HepG2 (cell line): Measurements from ENCODE around the gene HDDC3. TPM values are rescaled to one million over a fixed set of nuclear protein-coding genes. Genes with fewer than 3 reads are reported as not detected.

Experiments
- ATF1 ChIP-seq: IDR thresholded peaks from 2 replicates; pipeline ENCODE4 v1.6.1; 2016; ENCODE audit warnings: mild to moderate bottlenecking, control low read depth
- CEBPG ChIP-seq: IDR thresholded peaks from 2 replicates; pipeline ENCODE4 v1.6.1; 2016
- ERF ChIP-seq: IDR thresholded peaks from 2 replicates; pipeline ENCODE4 v1.6.1; 2018; ENCODE audit warnings: missing biosample characterization, missing genetic modification reagents
- KDM2A ChIP-seq: sonication (generic); formaldehyde crosslinking; IDR thresholded peaks from 2 replicates; pipeline ENCODE4 v1.4.0; 2020; ENCODE audit warnings: low read depth, missing genetic modification reagents, borderline replicate concordance
- KLF11 ChIP-seq: IDR thresholded peaks from 2 replicates; pipeline ENCODE4 v1.6.1; 2016; ENCODE audit warnings: missing compliant biosample characterization
- NR2C2 ChIP-seq: sonication (generic); formaldehyde crosslinking; IDR thresholded peaks from 2 replicates; pipeline ENCODE4 v1.4.0; 2020; ENCODE audit warnings: missing genetic modification reagents, mild to moderate bottlenecking, moderate library complexity, borderline replicate concordance
- PHF20 ChIP-seq: sonication (generic); formaldehyde crosslinking; IDR thresholded peaks from 2 replicates; pipeline ENCODE4 v1.5.0; 2020; ENCODE audit warnings: mild to moderate bottlenecking, missing genetic modification reagents
- RAD51 ChIP-seq: fragments of 450-650 bp; IDR thresholded peaks from 2 replicates; pipeline ENCODE4 v1.6.1; 2016; ENCODE audit warnings: borderline replicate concordance
- SKI ChIP-seq: fragments of 450-650 bp; IDR thresholded peaks from one replicate; pipeline ENCODE4 v1.6.1; 2018; ENCODE audit warnings: mild to moderate bottlenecking; ENCODE audit not compliant: partially characterized antibody
- SMAD3 ChIP-seq: sonication (generic); formaldehyde crosslinking; IDR thresholded peaks from 2 replicates; pipeline ENCODE4 v1.4.0; 2020; ENCODE audit warnings: missing genetic modification reagents
- U2AF1 ChIP-seq: fragments of 200-400 bp; formaldehyde crosslinking; optimal IDR thresholded peaks from 2 replicates; pipeline ENCODE3; 2017; ENCODE audit warnings: mild to moderate bottlenecking, low read depth, low read length
- ZBTB7A ChIP-seq: sonication (generic); formaldehyde crosslinking; IDR thresholded peaks from 2 replicates; pipeline ENCODE4 v1.8.0; 2022; ENCODE audit warnings: mild to moderate bottlenecking, missing genetic modification reagents
- ZNF382 ChIP-seq: sonication (generic); formaldehyde crosslinking; IDR thresholded peaks from 2 replicates; pipeline ENCODE4 v1.5.0; 2020; ENCODE audit warnings: missing genetic modification reagents, mild to moderate bottlenecking, borderline replicate concordance
- ZNF446 ChIP-seq: sonication (generic); formaldehyde crosslinking; IDR thresholded peaks from 2 replicates; pipeline ENCODE4 v1.5.0; 2020; ENCODE audit warnings: mild to moderate bottlenecking, missing genetic modification reagents
- ZSCAN22 ChIP-seq: sonication (generic); formaldehyde crosslinking; IDR thresholded peaks from 2 replicates; pipeline ENCODE4 v1.4.0; 2020; ENCODE audit warnings: mild to moderate bottlenecking, missing genetic modification reagents
- polyA plus RNA-seq, 8 experiments: library from polyadenylated mRNA; depleted of rRNA in 3 of 8; stranded (reverse) in 7 of 8; unstranded in 1 of 8; fragments of >200 nt; fragmentation: Illumina TruSeq in 4 of 8; extraction: Trizol in 4 of 8; gene quantifications; 2 replicates each; pipeline versions ENCODE4 v1.2.1 to v1.2.3, GENCODE V29; 2011 to 2016; ENCODE audit warnings: low read depth in 4 of 8, missing spikeins in 1 of 8, mixed read lengths in 1 of 8; ENCODE audit not compliant: insufficient read depth in 1 of 8
- total RNA-seq, 5 experiments: library from RNA; depleted of rRNA; stranded (reverse); fragments of >200 nt; fragmentation: Illumina TruSeq; extraction: Trizol; gene quantifications; 2 replicates each; pipeline ENCODE4 v1.2.3, GENCODE V29; 2016; ENCODE audit warnings: low read depth in 1 of 5
- TF ChIP-seq, protein P1 (sequence below): sonication (generic); formaldehyde crosslinking; IDR thresholded peaks from 2 replicates; pipeline ENCODE4 v1.5.0; 2020; ENCODE audit warnings: mild to moderate bottlenecking, missing genetic modification reagents
- TF ChIP-seq, protein P2 (sequence below): IDR thresholded peaks from 2 replicates; pipeline ENCODE4 v1.6.1; 2018; ENCODE audit warnings: missing genetic modification reagents, mild to moderate bottlenecking, missing compliant biosample characterization
- TF ChIP-seq, protein P3 (sequence below): sonication (generic); formaldehyde crosslinking; IDR thresholded peaks from 2 replicates; pipeline ENCODE4 v1.4.0; 2020; ENCODE audit warnings: mild to moderate bottlenecking, missing genetic modification reagents
- TF ChIP-seq, protein P4 (sequence below): sonication (generic); formaldehyde crosslinking; IDR thresholded peaks from 2 replicates; pipeline ENCODE4 v1.4.0; 2020; ENCODE audit warnings: missing genetic modification reagents
- TF ChIP-seq, protein P5 (sequence below): sonication (generic); formaldehyde crosslinking; IDR thresholded peaks from 2 replicates; pipeline ENCODE4 v1.8.0; 2022; ENCODE audit warnings: mild to moderate bottlenecking, missing genetic modification reagents, borderline replicate concordance
- TF ChIP-seq, protein P6 (sequence below): IDR thresholded peaks from 2 replicates; pipeline ENCODE4 v1.6.1; 2016; ENCODE audit warnings: mild to moderate bottlenecking, missing biosample characterization, missing genetic modification reagents
- TF ChIP-seq, protein P7 (sequence below): sonication (generic); formaldehyde crosslinking; IDR thresholded peaks from 2 replicates; pipeline ENCODE4 v1.9.0; 2021; ENCODE audit warnings: missing genetic modification reagents, mild to moderate bottlenecking, borderline replicate concordance

The HDDC3 gene
- total and polyA plus RNA-seq, 2 of the 13 experiments (the other 11 are each of a cell fraction or from before 2014, with no cell fraction given): 18.7 to 28.3 TPM

DNA sequence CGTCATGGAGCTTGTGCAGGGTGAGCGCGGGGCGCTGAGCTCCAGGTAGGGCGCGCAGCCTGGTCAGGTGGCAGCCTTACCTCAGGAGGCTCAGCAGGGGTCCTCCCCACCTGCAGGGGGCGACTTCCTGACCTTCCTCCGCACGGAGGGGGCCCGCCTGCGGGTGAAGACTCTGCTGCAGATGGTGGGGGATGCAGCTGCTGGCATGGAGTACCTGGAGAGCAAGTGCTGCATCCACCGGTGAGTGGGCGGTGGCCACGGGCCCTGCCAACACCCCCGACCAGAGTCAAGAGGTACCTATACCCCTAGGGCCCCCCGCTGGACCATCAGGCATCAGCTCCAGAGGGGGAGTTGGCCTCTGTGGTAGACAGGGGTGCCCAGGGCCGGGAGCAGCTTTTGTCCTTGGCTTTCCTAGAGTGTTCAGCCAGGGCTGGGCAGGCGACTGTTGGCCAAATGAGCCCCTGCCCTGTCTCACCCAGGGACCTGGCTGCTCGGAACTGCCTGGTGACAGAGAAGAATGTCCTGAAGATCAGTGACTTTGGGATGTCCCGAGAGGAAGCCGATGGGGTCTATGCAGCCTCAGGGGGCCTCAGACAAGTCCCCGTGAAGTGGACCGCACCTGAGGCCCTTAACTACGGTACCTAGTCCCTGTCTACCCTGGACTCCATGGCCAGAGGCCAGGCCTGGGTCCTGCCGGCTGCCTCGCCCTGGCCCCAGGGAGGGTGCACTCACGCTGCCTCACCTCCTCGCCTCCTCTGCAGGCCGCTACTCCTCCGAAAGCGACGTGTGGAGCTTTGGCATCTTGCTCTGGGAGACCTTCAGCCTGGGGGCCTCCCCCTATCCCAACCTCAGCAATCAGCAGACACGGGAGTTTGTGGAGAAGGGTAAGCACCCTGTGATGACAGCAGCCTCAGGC is 38.9 kb downstream of the HDDC3 start (continued):
- TF ChIP-seq, protein P1, sequence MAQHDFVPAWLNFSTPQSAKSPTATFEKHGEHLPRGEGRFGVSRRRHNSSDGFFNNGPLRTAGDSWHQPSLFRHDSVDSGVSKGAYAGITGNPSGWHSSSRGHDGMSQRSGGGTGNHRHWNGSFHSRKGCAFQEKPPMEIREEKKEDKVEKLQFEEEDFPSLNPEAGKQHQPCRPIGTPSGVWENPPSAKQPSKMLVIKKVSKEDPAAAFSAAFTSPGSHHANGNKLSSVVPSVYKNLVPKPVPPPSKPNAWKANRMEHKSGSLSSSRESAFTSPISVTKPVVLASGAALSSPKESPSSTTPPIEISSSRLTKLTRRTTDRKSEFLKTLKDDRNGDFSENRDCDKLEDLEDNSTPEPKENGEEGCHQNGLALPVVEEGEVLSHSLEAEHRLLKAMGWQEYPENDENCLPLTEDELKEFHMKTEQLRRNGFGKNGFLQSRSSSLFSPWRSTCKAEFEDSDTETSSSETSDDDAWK (CRISPR knock-in tag): no peak
- TF ChIP-seq SMAD3 (no peak), NR2C2 (CRISPR knock-in tag) (no peak), ZNF382 (CRISPR knock-in tag) (no peak), KLF11 (CRISPR knock-in tag) (no peak), KDM2A (CRISPR knock-in tag) (peak; percentile 76; the same call in 1 of the 2 replicates), RAD51 (no peak), SKI (no peak), ZBTB7A (CRISPR knock-in tag) (peak; percentile 65; the same call in 1 of the 2 replicates), ZSCAN22 (no peak), ZNF446 (CRISPR knock-in tag) (no peak), ERF (CRISPR knock-in tag) (no peak), U2AF1 (no peak), PHF20 (CRISPR knock-in tag) (peak; percentile 79), ATF1 (no peak), CEBPG (CRISPR knock-in tag) (no peak)
- TF ChIP-seq, protein P2, sequence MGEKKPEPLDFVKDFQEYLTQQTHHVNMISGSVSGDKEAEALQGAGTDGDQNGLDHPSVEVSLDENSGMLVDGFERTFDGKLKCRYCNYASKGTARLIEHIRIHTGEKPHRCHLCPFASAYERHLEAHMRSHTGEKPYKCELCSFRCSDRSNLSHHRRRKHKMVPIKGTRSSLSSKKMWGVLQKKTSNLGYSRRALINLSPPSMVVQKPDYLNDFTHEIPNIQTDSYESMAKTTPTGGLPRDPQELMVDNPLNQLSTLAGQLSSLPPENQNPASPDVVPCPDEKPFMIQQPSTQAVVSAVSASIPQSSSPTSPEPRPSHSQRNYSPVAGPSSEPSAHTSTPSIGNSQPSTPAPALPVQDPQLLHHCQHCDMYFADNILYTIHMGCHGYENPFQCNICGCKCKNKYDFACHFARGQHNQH (CRISPR knock-in tag): peak; percentile 41; the same call in 1 of the 2 replicates
- TF ChIP-seq, protein P3, sequence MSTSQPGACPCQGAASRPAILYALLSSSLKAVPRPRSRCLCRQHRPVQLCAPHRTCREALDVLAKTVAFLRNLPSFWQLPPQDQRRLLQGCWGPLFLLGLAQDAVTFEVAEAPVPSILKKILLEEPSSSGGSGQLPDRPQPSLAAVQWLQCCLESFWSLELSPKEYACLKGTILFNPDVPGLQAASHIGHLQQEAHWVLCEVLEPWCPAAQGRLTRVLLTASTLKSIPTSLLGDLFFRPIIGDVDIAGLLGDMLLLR (CRISPR knock-in tag): no peak
- TF ChIP-seq, protein P4, sequence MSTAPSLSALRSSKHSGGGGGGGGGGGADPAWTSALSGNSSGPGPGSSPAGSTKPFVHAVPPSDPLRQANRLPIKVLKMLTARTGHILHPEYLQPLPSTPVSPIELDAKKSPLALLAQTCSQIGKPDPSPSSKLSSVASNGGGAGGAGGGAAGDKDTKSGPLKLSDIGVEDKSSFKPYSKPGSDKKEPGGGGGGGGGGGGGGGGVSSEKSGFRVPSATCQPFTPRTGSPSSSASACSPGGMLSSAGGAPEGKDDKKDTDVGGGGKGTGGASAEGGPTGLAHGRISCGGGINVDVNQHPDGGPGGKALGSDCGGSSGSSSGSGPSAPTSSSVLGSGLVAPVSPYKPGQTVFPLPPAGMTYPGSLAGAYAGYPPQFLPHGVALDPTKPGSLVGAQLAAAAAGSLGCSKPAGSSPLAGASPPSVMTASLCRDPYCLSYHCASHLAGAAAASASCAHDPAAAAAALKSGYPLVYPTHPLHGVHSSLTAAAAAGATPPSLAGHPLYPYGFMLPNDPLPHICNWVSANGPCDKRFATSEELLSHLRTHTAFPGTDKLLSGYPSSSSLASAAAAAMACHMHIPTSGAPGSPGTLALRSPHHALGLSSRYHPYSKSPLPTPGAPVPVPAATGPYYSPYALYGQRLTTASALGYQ (CRISPR knock-in tag): no peak
- TF ChIP-seq, protein P5, sequence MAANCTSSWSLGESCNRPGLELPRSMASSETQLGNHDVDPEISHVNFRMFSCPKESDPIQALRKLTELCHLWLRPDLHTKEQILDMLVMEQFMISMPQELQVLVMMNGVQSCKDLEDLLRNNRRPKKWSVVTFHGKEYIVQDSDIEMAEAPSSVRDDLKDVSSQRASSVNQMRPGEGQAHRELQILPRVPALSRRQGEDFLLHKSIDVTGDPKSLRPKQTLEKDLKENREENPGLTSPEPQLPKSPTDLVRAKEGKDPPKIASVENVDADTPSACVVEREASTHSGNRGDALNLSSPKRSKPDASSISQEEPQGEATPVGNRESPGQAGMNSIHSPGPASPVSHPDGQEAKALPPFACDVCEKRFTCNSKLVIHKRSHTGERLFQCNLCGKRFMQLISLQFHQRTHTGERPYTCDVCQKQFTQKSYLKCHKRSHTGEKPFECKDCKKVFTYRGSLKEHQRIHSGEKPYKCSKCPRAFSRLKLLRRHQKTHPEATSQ (CRISPR knock-in tag): no peak
- TF ChIP-seq, protein P6, sequence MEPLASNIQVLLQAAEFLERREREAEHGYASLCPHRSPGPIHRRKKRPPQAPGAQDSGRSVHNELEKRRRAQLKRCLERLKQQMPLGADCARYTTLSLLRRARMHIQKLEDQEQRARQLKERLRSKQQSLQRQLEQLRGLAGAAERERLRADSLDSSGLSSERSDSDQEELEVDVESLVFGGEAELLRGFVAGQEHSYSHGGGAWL (CRISPR knock-in tag): no peak
- TF ChIP-seq, protein P7, sequence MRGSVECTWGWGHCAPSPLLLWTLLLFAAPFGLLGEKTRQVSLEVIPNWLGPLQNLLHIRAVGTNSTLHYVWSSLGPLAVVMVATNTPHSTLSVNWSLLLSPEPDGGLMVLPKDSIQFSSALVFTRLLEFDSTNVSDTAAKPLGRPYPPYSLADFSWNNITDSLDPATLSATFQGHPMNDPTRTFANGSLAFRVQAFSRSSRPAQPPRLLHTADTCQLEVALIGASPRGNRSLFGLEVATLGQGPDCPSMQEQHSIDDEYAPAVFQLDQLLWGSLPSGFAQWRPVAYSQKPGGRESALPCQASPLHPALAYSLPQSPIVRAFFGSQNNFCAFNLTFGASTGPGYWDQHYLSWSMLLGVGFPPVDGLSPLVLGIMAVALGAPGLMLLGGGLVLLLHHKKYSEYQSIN (CRISPR knock-in tag): no peak
